ENCODE results near the gene SAP30L. TPM values are rescaled to one million over a fixed set of nuclear protein-coding genes. Genes with fewer than 3 reads are reported as not detected.

The SAP30L gene
- total and polyA plus RNA-seq, 2 experiments from 2014 or later: 9.4 to 26.0 TPM

- H3K4me2 ChIP-seq (ENCODE audit: unreplicated experiment): no peak overlapping the region
- H3F3A ChIP-seq (ENCODE audit: insufficient read depth): no peaks in the 10 kb centered on the region
- H3K4me1 ChIP-seq (ENCODE audit: insufficient read depth): no peaks in the 10 kb centered on the region
- H2AFZ ChIP-seq: no peak overlapping the region
- no peaks in the 10 kb centered on the region for H3K9me3 ChIP-seq (ENCODE audit: low read depth)
- no peak for DNase-seq
- no peaks in the 10 kb centered on the region for H3K79me2 ChIP-seq (ENCODE audit: insufficient read depth)
- H4K20me1 ChIP-seq (ENCODE audit: insufficient read depth): no peaks in the 10 kb centered on the region
- H3K27me3 ChIP-seq (replicated peaks; ENCODE audit: insufficient read depth): no peaks in the 10 kb centered on the region
- WGBS, 2 experiments (ENCODE audit: low coverage in 1 of 2, low lambda C conversion rate in 2 of 2, missing lambda C conversion rate in 2 of 2): 77 to 87% methylated on average over 3 of the region's 3 CpGs
- H3K4me3 ChIP-seq: no peak overlapping the region
- no peak overlapping the region for H3K9ac ChIP-seq
- peaks cover 10% of the 10 kb centered on the region; the same call in 1 of the 2 replicates for H3K36me3 ChIP-seq (ENCODE audit: low read depth)
- no peaks in the 10 kb centered on the region for H3K9me2 ChIP-seq (ENCODE audit: insufficient read depth)
- no peak for TF ChIP-seq EZH2 (IDR thresholded peaks at IDR 0.05; ENCODE audit: insufficient read depth, poor library complexity, severe bottlenecking)
- TF ChIP-seq EZH2phosphoT487 (IDR thresholded peaks at IDR 0.05; ENCODE audit: insufficient read depth, low read depth): no peak
- in situ Hi-C loops (cut with MboI): no loop called here
- H3K27ac ChIP-seq: no peak overlapping the region
Observed at GRCh38 chr5:154435226-154435625, 10.6 kb upstream of the SAP30L start.

- in situ Hi-C loops (cut with MboI): no loop called here
- Histone ChIP-seq H4K20me1 (ENCODE audit: insufficient read depth) (no peaks in the 10 kb centered on the region), H3K27ac (no peak overlapping the region), H3F3A (ENCODE audit: insufficient read depth) (no peaks in the 10 kb centered on the region), H3K4me3 (no peak overlapping the region), H3K79me2 (ENCODE audit: insufficient read depth) (no peaks in the 10 kb centered on the region), H3K4me1 (ENCODE audit: insufficient read depth) (no peaks in the 10 kb centered on the region), H3K36me3 (ENCODE audit: low read depth) (peaks cover 10% of the 10 kb centered on the region; the same call in 1 of the 2 replicates), H3K9me3 (ENCODE audit: low read depth) (no peaks in the 10 kb centered on the region), H3K27me3 (replicated peaks; ENCODE audit: insufficient read depth) (no peaks in the 10 kb centered on the region), H3K9me2 (ENCODE audit: insufficient read depth) (no peaks in the 10 kb centered on the region), H3K4me2 (ENCODE audit: unreplicated experiment) (no peak overlapping the region), H3K9ac (no peak overlapping the region), H2AFZ (no peak overlapping the region)
- TF ChIP-seq EZH2 (IDR thresholded peaks at IDR 0.05; ENCODE audit: insufficient read depth, poor library complexity, severe bottlenecking) (no peak), EZH2phosphoT487 (IDR thresholded peaks at IDR 0.05; ENCODE audit: insufficient read depth, low read depth) (no peak)
- no peak for DNase-seq
- WGBS, 2 experiments (ENCODE audit: low coverage in 1 of 2, low lambda C conversion rate in 2 of 2, missing lambda C conversion rate in 2 of 2): 84 to 89% methylated on average over 5 of the region's 5 CpGs
Observed at GRCh38 chr5:154437281-154437965, 8.4 kb upstream of the SAP30L start.

GRCh38 chr5:154440540-154440939 lies 5.3 kb upstream of the SAP30L start:
- in situ Hi-C loops (cut with MboI): no loop called here
- TF ChIP-seq EZH2phosphoT487 (IDR thresholded peaks at IDR 0.05; ENCODE audit: insufficient read depth, low read depth) (no peak), EZH2 (IDR thresholded peaks at IDR 0.05; ENCODE audit: insufficient read depth, poor library complexity, severe bottlenecking) (no peak)

GRCh38 chr5:154442801-154443200 lies 3.0 kb upstream of the SAP30L start:
- no peak overlapping the region for H2AFZ ChIP-seq
- no peak overlapping the region for H3K9ac ChIP-seq
- H3K27me3 ChIP-seq (replicated peaks; ENCODE audit: insufficient read depth): no peaks in the 10 kb centered on the region
- no peak overlapping the region for H3K4me2 ChIP-seq (ENCODE audit: unreplicated experiment)
- H4K20me1 ChIP-seq (ENCODE audit: insufficient read depth): no peaks in the 10 kb centered on the region
- in situ Hi-C loops (cut with MboI): no loop called here
- H3F3A ChIP-seq (ENCODE audit: insufficient read depth): peaks cover 8% of the 10 kb centered on the region
- peaks cover 11% of the 10 kb centered on the region for H3K4me1 ChIP-seq (ENCODE audit: insufficient read depth)
- H3K9me2 ChIP-seq (ENCODE audit: insufficient read depth): no peaks in the 10 kb centered on the region
- peaks cover 30% of the 10 kb centered on the region for H3K79me2 ChIP-seq (ENCODE audit: insufficient read depth)
- 85 to 93% methylated on average over 1 of the region's 1 CpG for WGBS, 2 experiments (ENCODE audit: low coverage in 1 of 2, low lambda C conversion rate in 2 of 2, missing lambda C conversion rate in 2 of 2)
- H3K36me3 ChIP-seq (ENCODE audit: low read depth): peaks cover 4% of the 10 kb centered on the region; the same call in 1 of the 2 replicates
- TF ChIP-seq EZH2 (IDR thresholded peaks at IDR 0.05; ENCODE audit: insufficient read depth, poor library complexity, severe bottlenecking) (no peak), EZH2phosphoT487 (IDR thresholded peaks at IDR 0.05; ENCODE audit: insufficient read depth, low read depth) (no peak)
- DNase-seq: no peak
- no peak overlapping the region for H3K27ac ChIP-seq
- H3K9me3 ChIP-seq (ENCODE audit: low read depth): no peaks in the 10 kb centered on the region
- no peak overlapping the region for H3K4me3 ChIP-seq

More at GRCh38 chr5:154440540-154440939, 5.3 kb upstream of the SAP30L start:
- Histone ChIP-seq H3K9me2 (ENCODE audit: insufficient read depth) (no peaks in the 10 kb centered on the region), H3K4me2 (ENCODE audit: unreplicated experiment) (no peak overlapping the region), H3K9ac (no peak overlapping the region), H3F3A (ENCODE audit: insufficient read depth) (no peaks in the 10 kb centered on the region), H3K79me2 (ENCODE audit: insufficient read depth) (peaks cover 18% of the 10 kb centered on the region), H3K27me3 (replicated peaks; ENCODE audit: insufficient read depth) (no peaks in the 10 kb centered on the region), H2AFZ (no peak overlapping the region), H3K4me3 (no peak overlapping the region), H3K27ac (no peak overlapping the region), H3K9me3 (ENCODE audit: low read depth) (no peaks in the 10 kb centered on the region), H4K20me1 (ENCODE audit: insufficient read depth) (no peaks in the 10 kb centered on the region), H3K4me1 (ENCODE audit: insufficient read depth) (0 out of 2 replicates have a peak, but pooled peaks cover 6% of the 10 kb centered on the region), H3K36me3 (ENCODE audit: low read depth) (peaks cover 10% of the 10 kb centered on the region; the same call in 1 of the 2 replicates)
- WGBS, 2 experiments (ENCODE audit: low coverage in 1 of 2, low lambda C conversion rate in 2 of 2, missing lambda C conversion rate in 2 of 2): 86 to 87% methylated on average over 5 of the region's 5 CpGs
- DNase-seq: no peak
